Body of pancreas (tissue), 4 donors: ENCODE results near the gene NR3C1. TPM values are rescaled to one million over a fixed set of nuclear protein-coding genes. Genes with fewer than 3 reads are reported as not detected.

Experiments
- ATAC-seq: fragments of 150-250 bp; one replicate; pipeline ENCODE4 v1.9.1; 2016
- DNase-seq, 4 donors: peaks; one replicate each; pipeline ENCODE4 v3.0.0-alpha.2; 2019
- H3K27ac ChIP-seq, 4 donors: fragments of 200-600 bp; sonication (generic); 1 replicate in 3 of 4; 2 replicates in 1 of 4; pipeline versions ENCODE4 v1.5.1 to v1.6.1; 2016 to 2019; ENCODE audit warnings: mild to moderate bottlenecking in 1 of 4, mixed read lengths in 1 of 4, moderate library complexity in 1 of 4
- H3K27me3 ChIP-seq, 2 donors: fragments of 200-600 bp; sonication (generic); one replicate each; pipeline ENCODE4 v1.6.0; 2016; ENCODE audit warnings: mild to moderate bottlenecking in 1 of 2
- H3K36me3 ChIP-seq, 2 donors: fragments of 200-600 bp; sonication (generic); replicated peaks in 1 of 2; 2 replicates each; pipeline ENCODE4 v1.5.1; 2016; ENCODE audit warnings: low read depth in 2 of 2; ENCODE audit not compliant: insufficient read depth in 1 of 2
- H3K4me1 ChIP-seq: fragments of 200-600 bp; sonication (generic); one replicate; pipeline ENCODE4 v1.6.0; 2016
- H3K4me3 ChIP-seq, 2 donors: fragments of 200-600 bp; sonication (generic); 1 replicate in 1 of 2; 2 replicates in 1 of 2; pipeline ENCODE4 v1.5.1; 2016 to 2019
- H3K9me3 ChIP-seq, 3 donors: fragments of 200-600 bp; sonication (generic); 1 replicate in 2 of 3; 2 replicates in 1 of 3; pipeline ENCODE4 v1.5.1; 2016
- POLR2A ChIP-seq, 3 donors: fragments of 450-650 bp; IDR thresholded peaks; one replicate each; pipeline ENCODE4 v1.6.1; 2016; ENCODE audit warnings: antibody characterized with exemption in 3 of 3, mild to moderate bottlenecking in 2 of 3
- WGBS, 2 donors: methylation state at CpG; one replicate each; pipeline ENCODE4 v1.1.5; 2017; 5-methylcytosine and 5-hydroxymethylcytosine counted together
- intact Hi-C: fragments of 100-400 bp; cut with DNase I; formaldehyde crosslinking; loops from one replicate; pipeline ENCODE4 v1.15.1; 2023
- total RNA-seq, 2 donors: library from RNA; depleted of rRNA; stranded (reverse); fragments of >200 nt; gene quantifications; one replicate each; pipeline ENCODE4 v1.1.0, GENCODE V29; 2016
- TF ChIP-seq, protein P1 (sequence below), 7 experiments: fragments of 450-650 bp in 4 of 7; fragments of 200-600 bp in 3 of 7; sonication (generic) in 3 of 7; IDR thresholded peaks; one replicate each; pipeline ENCODE4 v1.5.1; 2016 to 2019; ENCODE audit warnings: antibody characterized with exemption in 7 of 7

Gene NR3C1
- total RNA-seq, 2 donors from 2014 or later: 18.5 to 25.2 TPM

DNA sequence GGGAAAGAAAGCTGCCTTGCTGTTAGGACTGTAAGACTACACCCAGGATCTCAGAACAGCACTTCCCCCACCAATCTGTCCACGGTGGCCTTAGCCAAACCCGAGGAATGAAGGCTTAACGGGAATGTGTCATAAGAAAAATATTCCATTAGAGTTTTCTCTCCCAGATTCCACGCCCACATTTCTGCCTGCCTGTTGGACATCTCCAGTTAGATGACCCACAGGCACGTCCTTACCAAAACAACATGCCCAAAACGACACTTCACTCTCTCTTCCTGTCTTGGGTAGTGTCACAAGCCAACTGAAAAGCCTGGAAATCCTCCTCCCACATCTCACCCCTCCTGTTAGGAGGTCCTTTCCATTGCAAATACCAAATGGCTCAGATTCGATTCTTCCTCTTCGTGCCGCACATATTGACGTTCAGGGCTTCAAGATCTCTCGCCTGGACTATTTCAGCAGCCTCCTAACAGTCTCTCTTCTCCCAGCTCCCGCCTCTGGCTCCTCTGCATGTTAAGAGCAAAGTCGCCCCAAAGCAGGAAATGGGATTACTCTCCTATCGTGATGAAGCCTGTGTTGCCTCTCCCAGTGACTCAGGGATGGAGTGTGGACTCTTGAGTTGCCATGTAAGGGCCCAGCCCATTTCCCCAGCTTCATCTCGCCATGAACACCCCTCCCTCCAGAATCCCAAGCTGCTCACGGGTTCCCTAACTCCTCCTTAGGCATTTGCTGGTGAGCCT lies 159.3 kb downstream of the NR3C1 start:
- no peaks in the 10 kb centered on the region for H3K4me1 ChIP-seq
- intact Hi-C loops: no loop called here
- no peaks in the 10 kb centered on the region for H3K27me3 ChIP-seq
- whole genome bisulfite sequencing, 2 donors: 62 to 63% methylated on average over 16 of the region's 16 CpGs
- DNase-seq (peak; percentile 24 to 62 (median 42)), ATAC-seq (peak; percentile 79)
- no peaks in the 10 kb centered on the region for H3K36me3 ChIP-seq
- H3K27ac ChIP-seq: peak overlapping the region in 2 of 4 donors; percentile 35 to 45
- TF ChIP-seq, protein P1, sequence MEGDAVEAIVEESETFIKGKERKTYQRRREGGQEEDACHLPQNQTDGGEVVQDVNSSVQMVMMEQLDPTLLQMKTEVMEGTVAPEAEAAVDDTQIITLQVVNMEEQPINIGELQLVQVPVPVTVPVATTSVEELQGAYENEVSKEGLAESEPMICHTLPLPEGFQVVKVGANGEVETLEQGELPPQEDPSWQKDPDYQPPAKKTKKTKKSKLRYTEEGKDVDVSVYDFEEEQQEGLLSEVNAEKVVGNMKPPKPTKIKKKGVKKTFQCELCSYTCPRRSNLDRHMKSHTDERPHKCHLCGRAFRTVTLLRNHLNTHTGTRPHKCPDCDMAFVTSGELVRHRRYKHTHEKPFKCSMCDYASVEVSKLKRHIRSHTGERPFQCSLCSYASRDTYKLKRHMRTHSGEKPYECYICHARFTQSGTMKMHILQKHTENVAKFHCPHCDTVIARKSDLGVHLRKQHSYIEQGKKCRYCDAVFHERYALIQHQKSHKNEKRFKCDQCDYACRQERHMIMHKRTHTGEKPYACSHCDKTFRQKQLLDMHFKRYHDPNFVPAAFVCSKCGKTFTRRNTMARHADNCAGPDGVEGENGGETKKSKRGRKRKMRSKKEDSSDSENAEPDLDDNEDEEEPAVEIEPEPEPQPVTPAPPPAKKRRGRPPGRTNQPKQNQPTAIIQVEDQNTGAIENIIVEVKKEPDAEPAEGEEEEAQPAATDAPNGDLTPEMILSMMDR (IDR thresholded peaks at IDR 0.05): no peak
- no peak for TF ChIP-seq POLR2A (IDR thresholded peaks at IDR 0.05)
- H3K9me3 ChIP-seq: no peaks in the 10 kb centered on the region
- H3K4me3 ChIP-seq: no peak overlapping the region

DNA sequence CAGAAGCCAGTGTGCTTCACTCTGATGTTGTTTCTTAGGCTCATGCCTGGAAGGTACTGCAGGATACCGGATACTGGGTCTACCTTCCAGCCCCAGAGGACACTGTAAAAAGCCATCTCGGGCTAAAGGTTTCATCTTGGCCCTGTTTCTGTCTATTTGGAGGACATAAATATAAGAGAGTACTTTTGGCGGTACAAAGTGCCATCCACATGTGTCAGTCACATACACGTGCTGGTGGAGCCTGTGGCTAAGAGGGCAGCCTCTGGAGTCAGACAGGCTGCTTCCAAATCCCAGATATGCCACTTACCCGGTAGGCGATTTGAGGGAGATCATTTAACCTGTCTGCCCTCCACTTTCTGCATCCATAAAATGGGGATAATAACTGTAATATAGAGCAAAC lies 160.4 kb downstream of the NR3C1 start:
- 86 to 90% methylated on average over 6 of the region's 6 CpGs for WGBS, 2 donors

DNA sequence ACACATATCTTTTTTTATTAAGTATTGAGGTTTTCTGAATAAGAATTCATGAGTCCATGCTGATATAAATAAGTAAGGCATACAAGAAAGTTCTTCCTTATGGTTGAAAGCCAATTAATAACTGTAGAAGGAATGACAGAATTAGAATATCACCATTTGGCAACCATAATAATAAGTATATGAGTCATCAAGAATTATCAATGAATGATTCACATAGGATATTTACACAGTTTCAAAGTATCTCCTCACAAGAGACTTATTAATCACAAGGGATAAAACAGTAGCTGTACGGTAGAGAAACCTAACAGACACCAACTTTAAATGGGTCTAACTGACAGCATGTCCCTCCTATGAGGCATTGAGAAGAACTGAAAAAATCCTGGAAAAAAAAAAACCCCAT lies 161.6 kb downstream of the NR3C1 start:
- H3K27me3 ChIP-seq: no peaks in the 10 kb centered on the region
- no peak overlapping the region for H3K4me3 ChIP-seq
- ATAC-seq: no peak
- intact Hi-C loops: no loop called here
- WGBS, 2 donors: 26 to 38% methylated on average over 1 of the region's 1 CpG
- no peak overlapping the region for H3K27ac ChIP-seq
- TF ChIP-seq, protein P1 (IDR thresholded peaks at IDR 0.05): no peak
- no peak for TF ChIP-seq POLR2A (IDR thresholded peaks at IDR 0.05)
- H3K36me3 ChIP-seq: no peaks in the 10 kb centered on the region
- no peak for DNase-seq
- no peaks in the 10 kb centered on the region for H3K9me3 ChIP-seq
- H3K4me1 ChIP-seq: no peaks in the 10 kb centered on the region

More for the DNA sequence above, 160.4 kb downstream of the NR3C1 start:
- no peak overlapping the region for H3K27ac ChIP-seq
- DNase-seq (no peak), ATAC-seq (no peak)
- intact Hi-C loops: no loop called here
- no peaks in the 10 kb centered on the region for H3K4me1 ChIP-seq
- H3K36me3 ChIP-seq: no peaks in the 10 kb centered on the region
- H3K4me3 ChIP-seq: no peak overlapping the region
- no peak for TF ChIP-seq POLR2A (IDR thresholded peaks at IDR 0.05)
- TF ChIP-seq, protein P1 (IDR thresholded peaks at IDR 0.05): no peak
- no peaks in the 10 kb centered on the region for H3K27me3 ChIP-seq
- no peaks in the 10 kb centered on the region for H3K9me3 ChIP-seq

DNA sequence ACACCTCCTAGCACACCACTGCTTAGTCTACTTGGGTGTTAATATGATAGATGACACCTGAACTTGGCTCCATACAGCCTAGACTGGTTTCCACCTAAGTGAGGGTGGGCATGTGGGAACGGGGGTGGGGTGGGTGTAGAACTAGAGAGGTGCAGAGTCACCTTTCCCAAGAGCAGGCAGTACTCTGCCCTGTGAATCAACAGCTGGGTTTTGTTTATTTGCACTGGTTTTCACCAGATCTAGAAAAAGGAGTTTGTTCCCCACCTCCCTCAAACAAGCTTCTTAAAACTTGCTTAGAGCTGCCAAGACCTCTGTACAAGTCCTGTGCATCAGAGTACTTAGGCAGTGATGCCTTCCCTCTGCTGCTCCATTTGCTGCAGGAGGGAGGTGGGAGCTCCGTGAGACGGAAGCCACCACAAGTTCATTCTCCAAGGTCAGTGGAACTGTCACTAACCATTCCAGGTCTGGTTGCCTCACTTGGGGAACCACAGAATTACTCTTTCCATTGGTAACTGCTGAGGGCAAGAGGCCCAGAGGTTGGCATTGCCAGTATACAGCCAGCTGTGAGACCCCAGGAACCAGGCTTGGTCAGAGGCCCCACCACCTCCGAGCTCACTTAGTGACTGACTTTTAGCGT lies 163.5 kb downstream of the NR3C1 start:
- intact Hi-C loops: no loop called here
- Histone ChIP-seq H3K27ac (no peak overlapping the region), H3K9me3 (no peaks in the 10 kb centered on the region), H3K27me3 (no peaks in the 10 kb centered on the region), H3K4me3 (no peak overlapping the region), H3K4me1 (peaks cover under 1% of the 10 kb centered on the region), H3K36me3 (no peaks in the 10 kb centered on the region)
- DNase-seq (no peak), ATAC-seq (no peak)
- 68 to 90% methylated on average over 2 to 5 of the region's 5 CpGs for WGBS, 2 donors
- TF ChIP-seq, protein P1 (IDR thresholded peaks at IDR 0.05): no peak
- no peak for TF ChIP-seq POLR2A (IDR thresholded peaks at IDR 0.05)
